Nucleus accumbens (tissue), 56 donors: ENCODE data around the gene HDAC8.
A peak's percentile ranks its signal among the peaks of the same experiment; 100 is the strongest.

Experiments used
- DNase-seq, 56 donors: peaks; one replicate each; lab custom pipeline; 2025; lab: John Stamatoyannopoulos, UW

Gene HDAC8

GRCh38 chrX:72304877-72305276 is 267.8 kb downstream of the HDAC8 start:
- DNase-seq = peak in 1 of 56 donors; percentile 7

DNA sequence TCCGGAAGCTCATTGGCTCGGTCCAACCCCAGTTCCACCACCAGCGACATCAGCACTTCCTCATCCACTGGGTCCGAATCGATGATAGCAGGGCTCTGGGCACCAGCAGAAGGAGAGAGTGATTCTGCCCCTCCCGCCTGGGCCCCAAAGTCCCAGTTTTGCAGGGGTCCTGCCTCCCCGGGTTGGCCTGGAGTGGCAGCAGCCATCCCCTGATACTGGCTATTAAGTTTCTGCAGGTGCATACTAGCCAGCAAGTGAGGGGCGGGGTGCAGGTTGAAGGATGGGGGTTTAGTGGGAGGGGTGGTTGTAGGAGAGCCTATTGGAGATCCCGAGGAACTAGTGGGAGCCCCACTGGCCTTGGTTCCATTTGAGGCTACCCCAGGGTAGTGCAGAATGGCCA is 270.9 kb downstream of the HDAC8 start:
- no peak for DNase-seq

GRCh38 chrX:72299891-72300630 is 272.6 kb downstream of the HDAC8 start:
- no peak for DNase-seq

DNA sequence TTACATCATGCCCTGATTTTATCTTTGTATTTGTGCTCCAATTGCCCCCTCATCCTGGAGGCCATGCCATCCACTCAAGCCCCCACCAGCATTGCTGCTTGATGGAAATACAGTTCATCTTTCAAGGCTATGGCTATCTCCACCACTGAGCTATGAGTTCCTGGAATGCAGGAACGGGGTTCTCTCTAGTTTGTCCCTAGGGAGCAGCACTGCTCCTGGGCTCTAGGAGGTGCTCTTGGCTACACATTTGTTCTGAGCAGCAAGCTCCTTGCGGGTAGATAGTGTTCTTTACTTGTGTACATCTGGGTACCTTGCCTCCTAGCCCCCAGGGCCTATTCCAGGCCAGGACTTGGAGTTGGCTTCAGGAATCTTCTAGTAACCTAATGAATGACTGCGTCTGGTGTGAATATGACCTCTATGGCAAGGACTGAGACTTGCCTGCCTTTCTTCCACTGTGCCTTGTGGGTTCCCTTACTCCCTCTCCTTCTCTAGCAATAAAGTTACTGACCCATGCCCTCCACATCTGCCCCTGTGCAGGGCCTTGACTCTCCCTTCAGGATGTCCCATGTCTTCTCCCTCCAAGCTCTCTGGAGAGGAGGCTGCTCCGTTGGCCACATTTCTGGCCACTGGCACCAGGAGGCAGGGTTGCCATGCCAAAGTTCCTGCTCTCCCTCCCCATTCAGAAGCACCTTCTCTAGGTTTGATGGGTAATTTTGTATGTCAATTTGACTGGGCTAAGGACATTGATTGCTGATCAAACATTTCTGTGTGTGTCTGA is 274.5 kb downstream of the HDAC8 start:
- no peak for DNase-seq

GRCh38 chrX:72296991-72297390 is 275.7 kb downstream of the HDAC8 start:
- DNase-seq = no peak

DNA sequence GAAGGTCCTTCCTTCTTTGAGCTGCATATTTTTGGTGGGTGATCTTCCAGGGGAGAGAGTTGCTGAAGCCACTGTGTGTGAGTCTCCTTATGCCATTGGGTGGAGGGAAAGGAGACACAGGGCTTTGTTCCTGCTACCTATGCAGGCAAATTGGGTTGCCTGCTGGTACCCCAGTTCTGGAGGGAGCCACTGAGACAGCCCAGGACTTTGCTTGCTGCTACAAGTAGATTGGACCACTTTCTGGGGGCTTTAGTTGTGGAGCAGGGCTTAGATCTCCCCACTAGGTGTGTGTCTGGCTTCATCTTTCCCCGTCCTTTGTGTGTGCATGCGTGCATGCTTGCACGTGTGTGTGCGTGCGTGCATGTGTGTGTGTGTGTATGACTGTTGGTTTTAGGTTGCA is 276.9 kb downstream of the HDAC8 start:
- no peak for DNase-seq

DNA sequence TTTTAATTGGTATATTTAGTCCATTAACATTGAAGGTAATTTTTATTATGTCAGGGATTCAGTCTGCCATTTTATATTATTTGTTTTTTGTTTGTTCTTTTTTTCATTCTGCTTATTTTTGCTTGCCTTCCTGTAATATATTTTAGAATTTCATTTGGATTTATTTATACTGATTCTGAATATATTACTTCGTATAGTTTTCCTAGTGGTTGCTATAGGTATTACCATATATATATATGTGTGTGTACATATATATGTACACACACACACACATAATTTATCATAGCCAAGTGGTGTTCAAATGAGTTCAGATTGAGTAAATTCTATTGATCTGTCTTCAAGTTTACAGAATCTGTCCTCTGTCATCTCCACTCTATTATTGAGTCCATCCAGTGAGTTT is 278.1 kb downstream of the HDAC8 start:
- no peak for DNase-seq

GRCh38 chrX:72282302-72282701 is 290.3 kb downstream of the HDAC8 start:
- no peak for DNase-seq

DNA sequence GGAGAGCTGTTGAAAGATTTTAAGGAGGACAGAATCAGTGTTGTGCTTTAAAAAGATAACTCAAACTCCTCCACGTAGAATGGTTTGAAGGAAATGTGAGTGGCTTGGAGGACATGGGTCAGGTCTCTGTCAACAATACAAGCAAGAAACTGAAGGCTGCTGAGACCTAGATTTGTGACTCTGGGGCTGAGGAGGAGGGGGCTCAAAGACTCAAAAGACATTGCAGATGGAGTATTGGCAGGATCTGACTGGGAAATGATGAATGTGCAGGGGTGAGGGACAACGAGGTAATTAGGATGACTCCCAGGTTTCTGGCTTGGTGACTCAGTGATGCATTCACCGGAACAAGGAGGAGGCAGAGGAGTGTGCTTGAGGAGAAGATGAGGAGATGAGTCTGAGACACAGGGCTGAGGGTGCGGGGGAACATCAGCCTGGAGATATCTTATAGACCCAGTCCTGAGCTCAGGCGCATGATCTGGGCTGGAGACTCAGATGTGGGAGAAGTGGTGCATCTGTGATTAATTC is 292.3 kb downstream of the HDAC8 start:
- peak in 25 of 56 donors; percentile 1 to 56 (median 18) for DNase-seq
